Neuronal stem cell (in vitro differentiated cells): ENCODE results near the gene NTN1.

Experiments used
- DNase-seq: peaks from one replicate; pipeline ENCODE4 v3.0.0-alpha.2; 2013; ENCODE audit warnings: low spot score
- H2AFZ ChIP-seq: one replicate; pipeline ENCODE4 v1.6.1; 2013; ENCODE audit warnings: mild to moderate bottlenecking, low read length, inconsistent platforms
- H2AK5ac ChIP-seq: 2 replicates; pipeline ENCODE4 v1.6.1; 2013; ENCODE audit warnings: low read depth, mild to moderate bottlenecking, inconsistent platforms, low read length, moderate library complexity, mixed read lengths
- H2BK120ac ChIP-seq: 2 replicates; pipeline ENCODE4 v1.6.1; 2013; ENCODE audit warnings: low read depth, mild to moderate bottlenecking, inconsistent platforms, low read length, moderate library complexity, mixed read lengths
- H2BK12ac ChIP-seq: one replicate; pipeline ENCODE4 v1.6.1; 2013; ENCODE audit warnings: low read length, inconsistent platforms
- H2BK15ac ChIP-seq: 2 replicates; pipeline ENCODE4 v1.6.1; 2013; ENCODE audit warnings: mild to moderate bottlenecking, low read length, inconsistent platforms, mixed read lengths
- H2BK5ac ChIP-seq: one replicate; pipeline ENCODE4 v1.6.1; 2013; ENCODE audit warnings: inconsistent platforms, mild to moderate bottlenecking, low read length, moderate library complexity
- H3K14ac ChIP-seq: one replicate; pipeline ENCODE4 v1.6.1; 2013; ENCODE audit warnings: low read length, inconsistent platforms
- H3K18ac ChIP-seq: 2 replicates; pipeline ENCODE4 v1.6.1; 2013; ENCODE audit warnings: low read length, inconsistent platforms
- H3K23ac ChIP-seq: 2 replicates; pipeline ENCODE4 v1.6.1; 2013; ENCODE audit warnings: low read depth, mild to moderate bottlenecking, mixed read lengths, low read length, inconsistent platforms; ENCODE audit not compliant: poor library complexity
- H3K27ac ChIP-seq: replicated peaks from 3 replicates; pipeline ENCODE4 v1.5.1; 2013; ENCODE audit warnings: low read length, inconsistent platforms
- H3K27me3 ChIP-seq, 3 experiments: 2 replicates each; pipeline ENCODE4 v1.6.1; 2013; ENCODE audit warnings: low read length in 3 of 3, mild to moderate bottlenecking in 2 of 3, inconsistent platforms in 1 of 3, low read depth in 1 of 3, mixed read lengths in 1 of 3, moderate library complexity in 1 of 3; ENCODE audit not compliant: control insufficient read depth in 3 of 3, insufficient read depth in 3 of 3
- H3K36me3 ChIP-seq, 2 donors: replicated peaks in 1 of 2; 2 replicates each; pipeline ENCODE4 v1.6.1; 2013; ENCODE audit warnings: low read length in 2 of 2; ENCODE audit not compliant: control insufficient read depth in 2 of 2, insufficient read depth in 2 of 2
- H3K4ac ChIP-seq: 2 replicates; pipeline ENCODE4 v1.6.1; 2013; ENCODE audit warnings: inconsistent platforms, mild to moderate bottlenecking, low read length, moderate library complexity
- H3K4me1 ChIP-seq, 2 donors: 1 replicate in 1 of 2; 2 replicates in 1 of 2; pipeline ENCODE4 v1.6.1; 2013; ENCODE audit warnings: low read length in 2 of 2, low read depth in 1 of 2; ENCODE audit not compliant: control insufficient read depth in 2 of 2, insufficient read depth in 1 of 2
- H3K4me2 ChIP-seq: one replicate; pipeline ENCODE4 v1.6.1; 2013; ENCODE audit warnings: mild to moderate bottlenecking, low read length, inconsistent platforms; ENCODE audit not compliant: insufficient read depth, poor library complexity, severe bottlenecking
- H3K4me3 ChIP-seq, 2 donors: 2 replicates each; pipeline ENCODE4 v1.5.1; 2013; ENCODE audit warnings: low read length in 2 of 2, mild to moderate bottlenecking in 2 of 2, inconsistent platforms in 1 of 2, moderate library complexity in 1 of 2
- H3K79me1 ChIP-seq: one replicate; pipeline ENCODE4 v1.6.1; 2013; ENCODE audit warnings: low read depth, mild to moderate bottlenecking, inconsistent platforms, low read length, moderate library complexity
- H3K9ac ChIP-seq: one replicate; pipeline ENCODE4 v1.6.1; 2013; ENCODE audit warnings: mild to moderate bottlenecking, low read depth, low read length, inconsistent platforms; ENCODE audit not compliant: poor library complexity
- H3K9me3 ChIP-seq, 2 donors: replicated peaks in 1 of 2; 2 replicates each; pipeline versions ENCODE3 to v1.6.1; 2013; ENCODE audit warnings: low read length in 2 of 2, mild to moderate bottlenecking in 2 of 2, inconsistent platforms in 1 of 2, low read depth in 1 of 2, mixed read lengths in 1 of 2, moderate library complexity in 1 of 2; ENCODE audit not compliant: control insufficient read depth in 2 of 2, insufficient read depth in 1 of 2
- H4K8ac ChIP-seq: one replicate; pipeline ENCODE4 v1.6.1; 2013; ENCODE audit warnings: low read depth, mild to moderate bottlenecking, inconsistent platforms, low read length, moderate library complexity
- H4K91ac ChIP-seq: one replicate; pipeline ENCODE4 v1.6.1; 2013; ENCODE audit warnings: low read length, low read depth, mild to moderate bottlenecking, inconsistent platforms; ENCODE audit not compliant: poor library complexity
- WGBS, 2 donors: extraction: QIAGEN DNeasy Blood & Tissue Kit; methylation state at CpG; one replicate each; pipeline ENCODE4 v1.1.7; 2013; ENCODE audit warnings: missing lambda C conversion rate in 2 of 2, mixed read lengths in 1 of 2; ENCODE audit not compliant: insufficient read length in 2 of 2, insufficient replicate concordance in 1 of 2; ENCODE audit errors: extremely low coverage in 2 of 2; 5-methylcytosine and 5-hydroxymethylcytosine counted together

NTN1 gene

DNA sequence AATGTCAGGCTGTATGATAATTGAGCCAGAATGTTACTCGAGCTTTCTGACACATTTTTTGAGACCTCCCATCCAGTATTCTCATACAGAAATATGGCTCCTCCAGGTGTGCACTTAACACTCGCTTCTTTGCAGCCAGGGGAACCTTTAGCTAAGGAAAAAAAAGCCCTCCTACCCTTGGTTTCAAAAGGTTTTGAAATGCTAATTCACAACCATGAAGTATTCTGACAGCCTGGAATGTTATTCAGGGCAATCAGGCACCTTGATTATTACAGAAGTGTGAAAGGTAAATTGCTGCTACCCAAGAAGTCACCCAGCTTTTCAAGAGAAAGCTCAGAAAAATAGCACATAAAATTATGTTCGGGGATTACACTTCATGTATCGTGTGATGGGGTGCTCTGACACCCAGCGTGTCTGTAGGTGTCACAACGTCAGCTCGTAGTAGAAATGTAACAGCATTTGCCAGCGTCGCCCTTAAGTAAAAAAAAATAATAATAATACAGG is 41.1 kb downstream of the NTN1 start:
- H2BK120ac ChIP-seq, result no peak overlapping the region
- H2BK15ac ChIP-seq, result no peak overlapping the region
- no peak overlapping the region for H2AK5ac ChIP-seq
- H3K4me2 ChIP-seq, result no peak overlapping the region
- no peak for DNase-seq
- no peak overlapping the region for H3K14ac ChIP-seq
- no peak overlapping the region for H3K23ac ChIP-seq
- no peaks in the 10 kb centered on the region for H3K36me3 ChIP-seq
- no CpG with 5 or more reads among the region's 9 CpGs for WGBS, 2 donors
- no peak overlapping the region for H4K91ac ChIP-seq
- H3K18ac ChIP-seq, result no peak overlapping the region
- no peaks in the 10 kb centered on the region for H3K27me3 ChIP-seq
- H3K9me3 ChIP-seq, result peaks cover 0 to 2% of the 10 kb centered on the region in 2 donors
- no peaks in the 10 kb centered on the region for H3K4me1 ChIP-seq
- no peaks in the 10 kb centered on the region for H3K79me1 ChIP-seq
- no peak overlapping the region for H2AFZ ChIP-seq
- H2BK12ac ChIP-seq, result no peak overlapping the region
- H3K27ac ChIP-seq, result no peak overlapping the region
- no peak overlapping the region for H2BK5ac ChIP-seq
- no peak overlapping the region for H3K4me3 ChIP-seq
- H3K9ac ChIP-seq, result no peak overlapping the region
- no peak overlapping the region for H3K4ac ChIP-seq
- no peak overlapping the region for H4K8ac ChIP-seq

GRCh38 chr17:9064311-9064834 is 43.1 kb downstream of the NTN1 start:
- Histone ChIP-seq H3K14ac (no peak overlapping the region), H3K4ac (no peak overlapping the region), H3K4me1 (no peaks in the 10 kb centered on the region)

DNA sequence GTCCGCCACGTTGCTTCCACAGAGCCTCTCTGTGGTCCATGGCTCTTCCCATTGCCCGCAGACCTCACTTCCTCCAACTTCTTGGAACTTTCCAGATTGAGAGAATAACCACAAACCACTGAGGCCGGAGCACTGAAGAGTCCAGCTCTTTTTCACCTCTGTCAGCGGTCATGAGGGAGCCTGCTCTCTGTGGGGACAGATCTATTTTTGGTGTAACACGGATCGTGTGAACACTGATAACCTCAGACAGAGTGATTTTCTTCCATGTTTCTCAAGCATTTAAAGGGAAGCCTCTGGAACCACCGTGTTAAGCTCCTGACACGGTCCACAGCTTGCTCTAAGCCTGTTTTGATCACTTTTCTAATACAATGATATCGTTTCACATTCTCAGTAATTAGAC is 49.7 kb downstream of the NTN1 start:
- H3K4me1 ChIP-seq, result no peaks in the 10 kb centered on the region
- no peaks in the 10 kb centered on the region for H3K9me3 ChIP-seq
- no peaks in the 10 kb centered on the region for H3K79me1 ChIP-seq
- no peak overlapping the region for H2BK5ac ChIP-seq
- no peak overlapping the region for H3K4ac ChIP-seq
- H2BK12ac ChIP-seq, result no peak overlapping the region
- no peak overlapping the region for H3K4me3 ChIP-seq
- H3K14ac ChIP-seq, result no peak overlapping the region
- no peak overlapping the region for H3K18ac ChIP-seq
- H2BK15ac ChIP-seq, result no peak overlapping the region
- H3K27me3 ChIP-seq, result no peaks in the 10 kb centered on the region
- H3K9ac ChIP-seq, result no peak overlapping the region
- H3K27ac ChIP-seq, result no peak overlapping the region
- no peak overlapping the region for H4K91ac ChIP-seq
- no peak overlapping the region for H3K4me2 ChIP-seq
- H2AK5ac ChIP-seq, result no peak overlapping the region
- H2AFZ ChIP-seq, result no peak overlapping the region
- no peak for DNase-seq
- H2BK120ac ChIP-seq, result no peak overlapping the region
- WGBS, 2 donors, result no CpG with 5 or more reads among the region's 10 CpGs
- no peaks in the 10 kb centered on the region for H3K36me3 ChIP-seq
- no peak overlapping the region for H3K23ac ChIP-seq
- no peak overlapping the region for H4K8ac ChIP-seq

More at GRCh38 chr17:9064311-9064834, 43.1 kb downstream of the NTN1 start:
- no peaks in the 10 kb centered on the region for H3K27me3 ChIP-seq
- no peak overlapping the region for H4K91ac ChIP-seq
- DNase-seq, result no peak
- H2BK15ac ChIP-seq, result no peak overlapping the region
- no peak overlapping the region for H2AK5ac ChIP-seq
- no peak overlapping the region for H4K8ac ChIP-seq
- H3K36me3 ChIP-seq, result no peaks in the 10 kb centered on the region
- H3K9ac ChIP-seq, result no peak overlapping the region
- no peak overlapping the region for H2BK12ac ChIP-seq
- H3K79me1 ChIP-seq, result no peaks in the 10 kb centered on the region
- H3K18ac ChIP-seq, result no peak overlapping the region
- H3K23ac ChIP-seq, result no peak overlapping the region
- H2AFZ ChIP-seq, result no peak overlapping the region
- H3K4me2 ChIP-seq, result no peak overlapping the region
- H2BK5ac ChIP-seq, result no peak overlapping the region
- no peak overlapping the region for H2BK120ac ChIP-seq
- peaks cover 0 to 2% of the 10 kb centered on the region in 2 donors for H3K9me3 ChIP-seq
- H3K4me3 ChIP-seq, result no peak overlapping the region
- WGBS, 2 donors, result no CpG with 5 or more reads among the region's 6 CpGs
- no peak overlapping the region for H3K27ac ChIP-seq

DNA sequence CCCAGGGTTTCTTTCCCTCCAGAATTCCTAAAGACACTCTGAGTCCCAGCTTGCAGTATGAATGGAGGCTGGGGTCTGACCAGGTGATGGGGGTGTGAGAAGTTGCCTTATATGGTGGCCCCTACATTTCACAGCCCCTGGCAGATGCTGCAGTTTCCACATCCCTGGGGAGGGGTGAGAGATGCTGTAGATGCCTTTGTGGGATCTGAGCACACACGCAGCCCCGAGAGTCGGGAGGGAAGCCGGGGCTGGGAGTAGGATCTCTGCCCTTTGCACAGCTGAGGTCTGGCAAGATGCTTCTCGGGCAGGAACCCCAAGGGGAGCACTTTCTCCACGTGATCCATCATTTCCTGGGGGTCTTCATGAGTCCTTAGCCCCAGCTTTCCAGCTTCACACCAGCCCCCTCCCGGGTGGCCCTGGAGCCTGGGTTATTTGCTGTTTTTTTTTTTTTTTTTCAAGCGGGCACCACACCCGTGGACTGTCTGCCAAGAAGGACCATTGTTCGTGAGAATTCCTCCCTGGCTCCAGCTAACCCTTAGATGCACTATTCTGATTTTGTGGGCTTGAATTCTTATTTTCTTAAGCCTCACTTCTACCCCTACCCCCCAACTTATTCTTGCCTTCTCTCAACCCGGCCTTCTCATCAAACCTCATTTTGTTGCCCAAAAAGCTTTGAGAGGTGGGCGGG is 50.6 kb downstream of the NTN1 start:
- Histone ChIP-seq H3K4me2 (no peak overlapping the region), H3K27ac (no peak overlapping the region), H2BK15ac (peak overlapping the region; percentile 28), H2BK5ac (no peak overlapping the region), H4K91ac (no peak overlapping the region), H2AK5ac (peak overlapping the region; percentile 23), H3K4ac (no peak overlapping the region), H3K9ac (no peak overlapping the region), H4K8ac (no peak overlapping the region), H3K9me3 (no peaks in the 10 kb centered on the region), H3K79me1 (no peaks in the 10 kb centered on the region), H2BK12ac (no peak overlapping the region), H3K23ac (no peak overlapping the region), H3K4me1 (no peaks in the 10 kb centered on the region), H2BK120ac (no peak overlapping the region), H3K27me3 (no peaks in the 10 kb centered on the region), H3K14ac (no peak overlapping the region), H3K36me3 (no peaks in the 10 kb centered on the region), H2AFZ (no peak overlapping the region), H3K18ac (peak overlapping the region; percentile 36), H3K4me3 (no peak overlapping the region)
- DNase-seq, result no peak
- WGBS, 2 donors, result no CpG with 5 or more reads among the region's 12 CpGs
